Effector memory CD8-positive, alpha-beta T cell (primary cell): ENCODE measurements around the gene PRKAA2.

ENCODE experiments used
- ATAC-seq: fragments of 150-1000 bp; cut with Tn5 transposase; replicated peaks from 2 replicates; pipeline ENCODE4 v1.10.0; 2021; ENCODE audit warnings: mild to moderate bottlenecking, moderate library complexity
- DNase-seq, 3 experiments: peaks; one replicate each; pipeline ENCODE4 v3.0.0; 2021
- H3K27ac Mint-ChIP-seq, 2 donors: one replicate each; pipeline ENCODE4 v1.8.0; 2022; ENCODE audit warnings: mild to moderate bottlenecking in 2 of 2, mixed read lengths in 2 of 2, moderate library complexity in 2 of 2
- H3K27me3 Mint-ChIP-seq, 2 donors: one replicate each; pipeline ENCODE4 v1.8.0; 2022; ENCODE audit warnings: mixed read lengths in 2 of 2
- H3K36me3 Mint-ChIP-seq: one replicate; pipeline ENCODE4 v1.8.0; 2022; ENCODE audit warnings: mild to moderate bottlenecking, moderate library complexity, mixed read lengths; ENCODE audit not compliant: insufficient read depth
- H3K4me1 Mint-ChIP-seq, 2 donors: one replicate each; pipeline ENCODE4 v1.8.0; 2022; ENCODE audit warnings: low read depth in 2 of 2, mixed read lengths in 2 of 2
- H3K4me3 Mint-ChIP-seq, 2 donors: one replicate each; pipeline ENCODE4 v1.8.0; 2022; ENCODE audit warnings: mild to moderate bottlenecking in 2 of 2, mixed read lengths in 2 of 2, moderate library complexity in 2 of 2
- H3K9me3 Mint-ChIP-seq, 2 donors: one replicate each; pipeline ENCODE4 v1.8.0; 2022; ENCODE audit warnings: mixed read lengths in 2 of 2

The PRKAA2 gene

GRCh38 chr1:56666112-56666608 lies 21.0 kb downstream of the PRKAA2 start:
- DNase-seq, result no peak
- no peak overlapping the region for H3K27ac Mint-ChIP-seq
- peaks cover 0 to 2% of the 10 kb centered on the region in 2 donors for H3K9me3 Mint-ChIP-seq
- H3K36me3 Mint-ChIP-seq, result no peaks in the 10 kb centered on the region
- H3K4me3 Mint-ChIP-seq, result no peak overlapping the region
- H3K4me1 Mint-ChIP-seq, result no peaks in the 10 kb centered on the region
- peaks cover 0 to 11% of the 10 kb centered on the region in 2 donors for H3K27me3 Mint-ChIP-seq
- no peak for ATAC-seq

GRCh38 chr1:56670350-56670749 lies 25.2 kb downstream of the PRKAA2 start:
- Mint-ChIP-seq H3K36me3 (no peaks in the 10 kb centered on the region), H3K4me1 (no peaks in the 10 kb centered on the region), H3K4me3 (no peak overlapping the region), H3K27ac (no peak overlapping the region), H3K27me3 (peaks cover 0 to 11% of the 10 kb centered on the region in 2 donors), H3K9me3 (peaks cover 0 to 2% of the 10 kb centered on the region in 2 donors)
- DNase-seq (no peak), ATAC-seq (no peak)

DNA sequence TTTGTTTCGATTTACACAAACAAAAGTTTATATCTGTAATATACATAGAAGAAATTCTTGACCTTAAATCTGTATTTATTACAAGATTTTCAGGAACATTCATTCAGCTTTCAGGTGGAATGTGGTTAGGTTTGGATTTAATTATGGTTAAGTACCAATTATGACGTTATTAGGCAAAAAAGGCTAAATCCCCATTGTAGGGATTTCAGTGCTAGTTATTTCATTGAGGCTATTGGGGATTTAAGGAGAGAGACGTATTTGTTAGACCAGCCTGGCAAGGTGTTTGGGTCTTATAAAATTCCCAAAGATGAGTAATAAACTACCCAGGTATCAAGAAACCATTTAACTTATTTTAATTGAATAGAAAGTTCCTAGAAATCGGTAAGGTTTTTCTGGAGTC lies 26.0 kb downstream of the PRKAA2 start:
- ATAC-seq, result no peak
- H3K4me1 Mint-ChIP-seq, result no peaks in the 10 kb centered on the region

GRCh38 chr1:56671542-56671941 lies 26.4 kb downstream of the PRKAA2 start:
- Mint-ChIP-seq H3K27ac (no peak overlapping the region), H3K4me1 (no peaks in the 10 kb centered on the region), H3K27me3 (no peaks in the 10 kb centered on the region), H3K4me3 (no peak overlapping the region), H3K9me3 (peaks cover 0 to 2% of the 10 kb centered on the region in 2 donors), H3K36me3 (no peaks in the 10 kb centered on the region)
- DNase-seq, result no peak
- no peak for ATAC-seq

More for the DNA sequence above, 26.0 kb downstream of the PRKAA2 start:
- H3K36me3 Mint-ChIP-seq, result no peaks in the 10 kb centered on the region
- H3K27ac Mint-ChIP-seq, result no peak overlapping the region
- H3K9me3 Mint-ChIP-seq, result peaks cover 0 to under 1% of the 10 kb centered on the region in 2 donors
- peaks cover 0 to 4% of the 10 kb centered on the region in 2 donors for H3K27me3 Mint-ChIP-seq
- no peak overlapping the region for H3K4me3 Mint-ChIP-seq
- DNase-seq, result no peak

- Mint-ChIP-seq H3K9me3 (peaks cover 0 to 2% of the 10 kb centered on the region in 2 donors), H3K36me3 (no peaks in the 10 kb centered on the region), H3K4me3 (no peak overlapping the region), H3K27me3 (no peaks in the 10 kb centered on the region), H3K27ac (no peak overlapping the region), H3K4me1 (no peaks in the 10 kb centered on the region)
- DNase-seq, result no peak
- ATAC-seq, result no peak
These were observed 27.5 kb downstream of the PRKAA2 start for GRCh38 chr1:56672579-56672978.

DNA sequence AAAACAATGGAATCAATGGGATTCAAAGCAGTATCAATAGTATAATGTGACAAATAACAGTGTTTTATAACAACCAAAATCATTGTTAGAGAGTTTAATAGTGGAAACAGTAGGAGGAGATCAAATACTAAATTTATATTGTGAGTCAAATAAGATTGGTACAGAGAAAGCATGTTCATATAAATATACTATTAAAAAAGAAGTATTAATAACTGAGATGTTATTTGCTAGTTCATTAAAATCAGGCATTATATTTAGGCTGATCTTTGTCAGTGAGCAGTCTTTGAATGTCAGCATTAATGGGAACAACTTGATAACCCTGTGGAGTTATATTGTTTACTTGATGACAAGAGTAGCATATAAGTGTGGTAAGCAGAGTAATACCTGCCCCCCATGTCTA lies 30.6 kb downstream of the PRKAA2 start:
- no peaks in the 10 kb centered on the region for H3K4me1 Mint-ChIP-seq
- no peaks in the 10 kb centered on the region for H3K27me3 Mint-ChIP-seq
- no peak for DNase-seq

GRCh38 chr1:56676571-56677035 lies 31.5 kb downstream of the PRKAA2 start:
- Mint-ChIP-seq H3K4me1 (no peaks in the 10 kb centered on the region), H3K27me3 (no peaks in the 10 kb centered on the region), H3K36me3 (no peaks in the 10 kb centered on the region), H3K9me3 (peaks cover 0 to 2% of the 10 kb centered on the region in 2 donors), H3K4me3 (no peak overlapping the region), H3K27ac (no peak overlapping the region)
- DNase-seq, result no peak
- ATAC-seq, result no peak

More for the DNA sequence above, 30.6 kb downstream of the PRKAA2 start:
- Mint-ChIP-seq H3K9me3 (peaks cover 0 to 2% of the 10 kb centered on the region in 2 donors), H3K27ac (no peak overlapping the region), H3K4me3 (no peak overlapping the region), H3K36me3 (no peaks in the 10 kb centered on the region)
- no peak for ATAC-seq

DNA sequence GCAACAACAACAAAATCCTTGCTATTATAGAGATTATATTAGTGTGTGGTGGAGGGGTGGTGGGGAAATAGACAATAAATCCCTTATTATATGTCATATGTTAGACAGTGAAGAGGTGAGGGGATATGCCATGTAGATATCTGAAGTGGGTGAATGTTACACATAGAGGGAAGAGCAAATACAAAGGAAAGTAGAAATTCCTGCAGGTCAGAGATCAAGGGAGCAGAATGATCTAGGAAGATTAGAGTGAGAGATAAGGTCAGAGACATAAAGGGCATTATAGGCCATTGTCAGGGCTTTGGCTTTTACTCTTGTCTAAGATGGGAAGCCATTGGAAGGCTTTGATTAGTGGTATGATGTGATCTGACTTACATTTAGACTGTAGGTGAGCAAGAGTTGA lies 38.5 kb downstream of the PRKAA2 start:
- Mint-ChIP-seq H3K27ac (no peak overlapping the region), H3K9me3 (no peaks in the 10 kb centered on the region)

GRCh38 chr1:56686169-56686568 lies 41.1 kb downstream of the PRKAA2 start:
- no peak for DNase-seq
- Mint-ChIP-seq H3K27ac (no peak overlapping the region), H3K27me3 (no peaks in the 10 kb centered on the region), H3K4me1 (no peaks in the 10 kb centered on the region), H3K4me3 (no peak overlapping the region), H3K9me3 (no peaks in the 10 kb centered on the region), H3K36me3 (no peaks in the 10 kb centered on the region)
- no peak for ATAC-seq

More for the DNA sequence above, 38.5 kb downstream of the PRKAA2 start:
- no peak for DNase-seq
- Mint-ChIP-seq H3K4me1 (no peaks in the 10 kb centered on the region), H3K27me3 (no peaks in the 10 kb centered on the region), H3K36me3 (no peaks in the 10 kb centered on the region), H3K4me3 (no peak overlapping the region)
- ATAC-seq, result no peak

- no peak for DNase-seq
These were observed 43.5 kb downstream of the PRKAA2 start for GRCh38 chr1:56688522-56689026.

GRCh38 chr1:56696663-56697062 lies 51.5 kb downstream of the PRKAA2 start:
- Mint-ChIP-seq H3K4me1 (no peaks in the 10 kb centered on the region), H3K4me3 (no peak overlapping the region), H3K27me3 (peaks cover 0 to 7% of the 10 kb centered on the region in 2 donors), H3K36me3 (no peaks in the 10 kb centered on the region), H3K27ac (no peak overlapping the region), H3K9me3 (no peaks in the 10 kb centered on the region)
- no peak for DNase-seq
- no peak for ATAC-seq

More at GRCh38 chr1:56688522-56689026, 43.5 kb downstream of the PRKAA2 start:
- Mint-ChIP-seq H3K4me1 (no peaks in the 10 kb centered on the region), H3K9me3 (no peaks in the 10 kb centered on the region), H3K27ac (no peak overlapping the region), H3K27me3 (no peaks in the 10 kb centered on the region), H3K4me3 (no peak overlapping the region), H3K36me3 (no peaks in the 10 kb centered on the region)
- no peak for ATAC-seq

DNA sequence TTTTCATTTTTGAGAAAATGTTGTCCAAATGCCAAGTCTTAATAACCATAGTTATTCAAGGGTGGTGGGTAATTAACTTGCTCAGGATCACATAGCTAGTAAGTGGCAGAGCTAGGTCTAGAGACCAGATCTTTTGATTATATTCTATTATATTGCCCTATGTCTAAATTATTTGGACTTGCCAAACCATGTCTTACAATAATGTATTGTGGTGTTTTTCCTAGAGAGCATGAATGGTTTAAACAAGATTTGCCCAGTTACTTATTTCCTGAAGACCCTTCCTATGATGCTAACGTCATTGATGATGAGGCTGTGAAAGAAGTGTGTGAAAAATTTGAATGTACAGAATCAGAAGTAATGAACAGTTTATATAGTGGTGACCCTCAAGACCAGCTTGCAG lies 58.6 kb downstream of the PRKAA2 start:
- H3K27ac Mint-ChIP-seq, result no peak overlapping the region
- H3K9me3 Mint-ChIP-seq, result no peaks in the 10 kb centered on the region
- no peak overlapping the region for H3K4me3 Mint-ChIP-seq
- H3K4me1 Mint-ChIP-seq, result no peaks in the 10 kb centered on the region
- peaks cover 13 to 19% of the 10 kb centered on the region in 2 donors for H3K27me3 Mint-ChIP-seq
- no peaks in the 10 kb centered on the region for H3K36me3 Mint-ChIP-seq
- DNase-seq, result no peak
- ATAC-seq, result no peak

- no peaks in the 10 kb centered on the region for H3K36me3 Mint-ChIP-seq
- no peak overlapping the region for H3K4me3 Mint-ChIP-seq
- H3K27ac Mint-ChIP-seq, result no peak overlapping the region
- DNase-seq, result no peak
- no peak for ATAC-seq
- no peaks in the 10 kb centered on the region for H3K9me3 Mint-ChIP-seq
- H3K27me3 Mint-ChIP-seq, result peaks cover 13% of the 10 kb centered on the region in 2 donors
- H3K4me1 Mint-ChIP-seq, result no peaks in the 10 kb centered on the region
These were observed 62.3 kb downstream of the PRKAA2 start for GRCh38 chr1:56707379-56707778.

GRCh38 chr1:56709269-56709880 lies 64.3 kb downstream of the PRKAA2 start:
- Mint-ChIP-seq H3K4me1 (no peaks in the 10 kb centered on the region), H3K36me3 (no peaks in the 10 kb centered on the region), H3K4me3 (no peak overlapping the region), H3K27ac (no peak overlapping the region), H3K9me3 (no peaks in the 10 kb centered on the region), H3K27me3 (peaks cover 13% of the 10 kb centered on the region in 2 donors)
- ATAC-seq, result peak; percentile 33
- peak in 1 of 3 experiments; percentile 0 for DNase-seq
